ENCODE results near the gene DACH2.

DACH2 gene

DNA sequence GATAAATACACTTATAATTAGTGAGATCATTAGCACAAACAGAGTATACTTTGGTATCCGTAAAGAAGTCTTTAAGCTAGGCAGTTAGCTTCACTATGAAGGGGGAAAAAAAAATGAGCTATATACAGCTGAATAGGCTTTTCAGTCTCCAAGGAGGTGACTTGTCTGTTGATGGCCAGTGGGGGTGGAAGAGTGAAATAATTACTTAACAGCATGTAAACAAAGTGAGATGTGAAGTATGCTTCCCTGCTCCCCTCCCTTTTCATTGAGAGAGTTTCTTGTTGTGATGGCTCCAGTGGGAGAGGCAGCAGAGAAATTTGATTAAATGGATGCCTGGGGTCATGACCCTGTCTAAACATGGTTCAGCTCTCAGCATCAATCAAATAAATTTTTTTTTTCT is 180.9 kb downstream of the DACH2 start:
- DNase-seq: peak; percentile 2

GRCh38 chrX:86348669-86349068 is 200.4 kb downstream of the DACH2 start:
- DNase-seq: no peak

- no peak for DNase-seq
These were observed 200.9 kb downstream of the DACH2 start for GRCh38 chrX:86349115-86349514.

DNA sequence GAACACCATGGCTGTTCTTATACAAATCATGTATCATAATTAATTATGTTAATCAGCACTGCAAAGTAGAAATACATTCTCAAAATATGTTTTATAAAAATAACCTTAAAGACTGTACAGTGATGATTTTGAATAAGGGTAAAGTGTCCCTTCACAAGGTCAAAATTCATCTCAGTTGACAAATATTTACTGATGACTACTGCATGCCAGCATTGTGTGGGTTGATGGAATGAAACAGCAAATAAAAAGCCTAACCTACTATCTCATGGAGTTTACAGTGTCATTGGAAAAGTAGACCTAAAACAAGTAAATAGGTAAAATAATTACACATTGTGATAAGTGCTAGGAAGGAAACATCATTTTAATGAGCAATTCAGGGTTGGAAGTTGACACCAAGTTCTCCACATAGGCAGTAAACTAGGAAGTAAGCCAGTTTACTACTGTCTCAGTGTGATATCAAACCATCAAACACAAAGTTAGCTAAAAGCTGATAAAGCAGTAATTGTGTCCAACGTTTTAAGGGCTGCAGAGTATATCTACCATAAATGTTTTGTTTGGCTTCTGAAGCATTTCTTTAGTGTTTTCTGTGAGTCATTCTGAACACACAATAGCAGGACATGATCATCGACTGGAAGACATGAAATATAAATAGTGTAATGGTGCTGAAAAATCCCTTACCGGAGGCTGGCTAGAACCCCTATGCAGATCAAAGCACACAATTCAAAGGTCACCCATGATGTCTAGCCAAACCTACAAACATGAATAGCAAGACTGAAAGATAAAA is 221.8 kb downstream of the DACH2 start:
- DNase-seq: no peak

DNA sequence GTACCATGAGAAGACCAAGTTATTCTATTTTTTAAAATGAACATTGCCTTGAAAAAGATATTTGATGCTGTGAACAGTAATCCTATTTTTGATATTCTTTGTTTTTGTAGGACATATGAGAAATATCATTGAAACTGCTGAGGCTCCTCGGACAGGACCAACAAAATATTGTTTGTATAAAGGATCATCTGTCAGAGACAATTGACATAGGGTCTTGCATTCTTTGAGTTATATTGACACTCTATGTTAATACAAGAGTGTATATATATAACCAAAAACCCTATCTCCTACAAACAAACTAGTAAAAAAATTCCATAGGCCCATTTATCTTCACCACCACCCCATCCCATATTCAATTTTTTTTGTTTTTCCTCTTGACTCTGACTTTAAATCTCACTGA is 222.7 kb downstream of the DACH2 start:
- no peak for DNase-seq

DNA sequence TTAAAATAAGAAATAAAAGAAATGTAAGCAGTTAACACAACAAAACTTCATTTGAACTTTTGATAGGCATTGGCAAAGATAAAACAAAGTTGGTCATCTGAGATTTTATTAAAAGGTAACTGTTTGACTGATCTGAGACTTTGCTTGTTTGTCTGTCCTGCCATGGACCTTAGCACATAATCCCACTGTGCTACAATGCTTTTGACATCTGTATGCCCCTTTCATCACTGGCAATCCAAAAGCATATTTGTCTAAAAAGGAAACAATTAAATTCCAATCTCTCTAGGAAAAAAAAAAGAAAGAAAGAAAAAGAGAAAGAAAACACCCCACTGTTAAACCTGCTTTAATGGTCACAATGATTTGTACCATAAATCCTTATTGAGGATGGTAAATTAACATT is 231.0 kb downstream of the DACH2 start:
- DNase-seq: no peak

DNA sequence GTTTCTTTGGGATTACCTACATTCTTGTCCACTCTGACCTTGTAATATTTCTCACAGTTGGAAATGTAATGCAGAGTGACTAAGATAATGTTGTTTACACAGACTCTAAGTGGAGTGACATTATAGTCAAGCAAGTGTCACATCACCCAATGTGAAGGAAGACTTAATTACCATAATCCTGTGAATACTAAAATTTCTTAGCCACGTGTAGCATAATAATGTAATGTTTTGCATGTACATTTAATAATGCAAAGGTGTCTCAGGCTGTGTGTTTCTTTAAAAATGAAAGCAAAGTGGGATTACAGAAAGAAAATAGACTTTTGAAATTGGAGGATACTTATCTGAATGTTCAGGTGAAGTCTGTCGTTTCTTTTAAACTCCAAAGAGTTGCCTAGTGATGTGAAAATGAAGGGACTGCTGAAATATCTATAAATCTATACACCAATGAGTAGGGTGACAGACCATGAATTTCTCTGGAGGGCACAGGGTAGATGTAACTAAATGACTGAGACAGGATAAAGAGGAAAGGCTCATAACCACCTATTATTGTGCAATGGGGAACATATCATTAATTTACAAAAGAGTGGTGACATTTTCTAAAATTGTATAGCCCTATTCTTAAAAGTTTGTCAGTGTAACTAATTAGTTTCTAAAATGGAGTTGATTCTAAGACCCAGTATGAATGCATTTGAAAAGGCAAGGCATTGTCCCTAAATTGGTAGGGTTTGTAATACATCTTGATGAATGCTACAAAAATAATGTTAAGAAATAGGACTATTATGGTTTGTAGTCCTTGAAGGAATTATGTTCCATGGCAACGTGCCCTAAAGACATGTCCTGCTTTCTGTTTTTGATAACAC is 235.7 kb downstream of the DACH2 start:
- DNase-seq: no peak

DNA sequence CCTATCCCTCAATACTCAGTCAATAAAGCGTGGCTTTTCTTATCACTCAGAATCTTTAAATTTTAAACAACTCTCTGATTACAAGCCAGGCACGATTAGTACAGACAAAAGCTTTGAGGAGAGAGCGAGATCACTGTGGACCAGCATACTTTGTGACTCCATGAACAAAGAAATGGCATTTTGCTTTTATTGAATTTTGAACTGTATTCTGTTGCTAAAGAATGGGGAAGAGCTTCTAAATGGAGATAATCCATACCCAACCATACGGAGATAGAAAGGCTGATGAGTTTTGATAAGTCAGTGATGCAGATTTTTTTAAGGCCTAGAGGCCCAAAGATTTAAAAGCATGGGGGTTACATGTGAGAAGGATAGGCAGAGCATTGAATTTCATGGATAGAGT is 259.1 kb downstream of the DACH2 start:
- no peak for DNase-seq

DNA sequence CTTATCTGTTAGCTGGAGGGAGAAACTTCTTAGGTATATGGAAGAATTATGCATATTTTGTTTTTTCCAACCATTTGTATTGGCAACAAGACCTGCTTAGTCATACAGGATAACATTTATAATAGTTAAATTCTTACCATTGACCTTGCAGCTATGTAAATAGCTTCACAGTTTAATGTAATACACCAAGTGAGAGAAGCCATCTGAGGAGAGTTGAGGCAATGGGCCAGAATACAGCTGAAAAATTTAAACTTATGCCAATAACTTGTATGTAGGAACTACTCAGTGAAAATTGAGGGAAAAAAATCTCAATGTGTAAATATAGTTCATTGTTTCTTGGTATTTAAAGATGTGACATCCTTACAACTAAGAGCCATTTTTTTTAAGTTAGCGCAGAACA is 273.5 kb downstream of the DACH2 start:
- DNase-seq: no peak

DNA sequence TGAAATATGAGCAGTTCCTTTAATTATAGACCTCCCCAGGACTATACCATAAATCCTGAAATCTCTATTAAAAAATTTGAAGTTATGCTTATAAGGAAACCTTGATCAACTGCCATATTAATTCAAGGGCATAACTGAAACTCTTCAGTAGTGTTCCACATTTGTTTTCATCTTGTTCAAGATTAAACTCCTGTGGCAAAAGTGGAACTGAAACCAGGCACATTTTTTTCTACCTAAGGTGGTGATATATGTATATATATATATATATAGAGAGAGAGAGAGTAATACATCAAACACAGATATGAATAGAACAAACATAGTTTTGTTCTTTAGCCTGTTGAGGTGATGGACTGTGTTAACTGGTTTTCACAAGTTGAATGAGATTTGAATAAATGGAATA is 287.9 kb downstream of the DACH2 start:
- DNase-seq: no peak

- DNase-seq: no peak
These were observed 307.2 kb downstream of the DACH2 start for GRCh38 chrX:86455495-86455894.

DNA sequence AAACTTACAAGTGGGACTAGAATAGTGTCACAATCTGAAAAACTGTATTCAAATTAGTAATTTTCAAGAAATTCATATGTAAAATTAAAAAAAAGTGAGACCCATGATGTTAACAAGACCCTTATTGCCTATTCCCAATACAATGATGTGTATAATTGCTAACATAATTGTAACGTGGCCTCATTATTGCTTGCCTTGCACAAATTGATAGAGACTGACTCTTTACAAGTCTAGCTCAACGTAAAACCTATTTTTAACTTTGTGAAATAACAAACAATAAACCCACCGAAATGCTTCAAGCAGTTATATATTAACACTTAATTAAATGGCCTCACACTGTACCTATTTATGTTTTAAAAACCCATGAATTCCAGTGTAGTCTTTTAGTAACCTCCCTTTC is 312.5 kb downstream of the DACH2 start:
- no peak for DNase-seq

GRCh38 chrX:86504297-86504696 is 356.0 kb downstream of the DACH2 start:
- no peak for DNase-seq

DNA sequence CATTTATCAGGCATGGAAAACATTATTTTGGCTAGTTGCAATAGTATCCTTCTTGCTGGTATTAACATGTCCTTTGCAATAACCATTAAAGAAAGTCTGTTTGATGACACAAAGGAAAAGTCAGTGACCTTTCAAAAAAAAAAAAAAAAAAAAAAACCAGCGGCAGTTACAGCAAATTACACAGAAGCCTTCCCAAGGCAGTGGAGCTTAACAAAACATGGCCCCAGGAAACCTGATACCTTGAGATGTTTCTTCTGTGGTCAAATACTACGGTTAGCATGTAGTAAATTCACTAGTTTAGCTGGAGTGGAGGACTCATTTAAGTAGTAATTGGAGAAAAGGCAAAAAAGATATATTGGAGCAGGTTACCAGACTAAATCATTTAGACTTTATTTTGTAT is 359.1 kb downstream of the DACH2 start:
- DNase-seq: no peak

- no peak for DNase-seq
These were observed 431.5 kb downstream of the DACH2 start for GRCh38 chrX:86579777-86580176.

DNA sequence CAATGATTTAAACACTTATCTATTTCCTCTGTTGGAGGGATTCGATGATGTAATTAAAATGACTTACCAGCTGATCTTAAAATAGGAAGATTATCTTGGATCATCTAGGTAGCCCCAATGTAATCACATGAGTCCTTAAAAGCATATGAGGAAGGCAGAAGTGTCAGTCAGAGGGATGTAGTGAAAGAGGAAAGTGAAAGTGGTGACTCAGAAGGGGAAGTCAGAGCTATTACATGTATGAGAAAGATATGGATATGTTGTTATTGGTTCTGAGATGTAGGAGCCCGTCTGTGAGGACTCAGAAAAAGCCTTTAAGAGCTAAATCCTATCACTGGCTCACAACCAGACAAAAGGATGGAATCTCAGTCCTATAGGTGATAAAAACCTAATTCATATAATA is 456.4 kb downstream of the DACH2 start:
- DNase-seq: no peak

GRCh38 chrX:86696951-86697350 is 548.7 kb downstream of the DACH2 start:
- no peak for DNase-seq

DNA sequence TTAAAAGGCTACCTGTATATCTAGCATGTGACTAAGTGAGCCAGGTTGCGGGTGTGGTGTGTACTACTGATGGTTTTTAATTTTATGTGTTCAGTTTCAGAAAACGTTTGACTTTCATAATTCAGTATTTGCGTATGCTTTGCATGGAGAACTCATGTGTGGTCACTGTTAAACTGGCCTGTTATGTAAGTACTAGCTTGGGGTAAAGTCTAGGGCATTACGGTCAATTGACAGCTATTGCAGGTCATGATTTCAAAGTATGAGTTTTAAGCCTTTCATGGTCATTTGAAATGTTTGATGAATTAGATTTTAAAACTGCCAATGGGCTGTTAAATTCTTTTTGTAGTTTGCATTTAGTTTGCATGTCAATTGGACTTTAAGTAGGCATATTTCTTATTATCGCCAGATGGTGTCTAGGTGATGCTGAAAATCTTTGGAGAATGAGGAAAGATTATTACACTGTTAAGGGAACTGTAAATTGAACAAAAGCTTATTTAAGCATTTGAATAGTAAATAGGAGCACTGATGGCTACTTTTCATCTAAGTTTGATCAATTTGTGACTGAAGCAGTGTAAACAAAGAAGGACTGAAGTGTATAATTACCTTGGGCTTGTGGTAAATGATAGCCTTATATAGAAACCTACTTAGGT is 563.4 kb downstream of the DACH2 start:
- DNase-seq: peak; percentile 88

DNA sequence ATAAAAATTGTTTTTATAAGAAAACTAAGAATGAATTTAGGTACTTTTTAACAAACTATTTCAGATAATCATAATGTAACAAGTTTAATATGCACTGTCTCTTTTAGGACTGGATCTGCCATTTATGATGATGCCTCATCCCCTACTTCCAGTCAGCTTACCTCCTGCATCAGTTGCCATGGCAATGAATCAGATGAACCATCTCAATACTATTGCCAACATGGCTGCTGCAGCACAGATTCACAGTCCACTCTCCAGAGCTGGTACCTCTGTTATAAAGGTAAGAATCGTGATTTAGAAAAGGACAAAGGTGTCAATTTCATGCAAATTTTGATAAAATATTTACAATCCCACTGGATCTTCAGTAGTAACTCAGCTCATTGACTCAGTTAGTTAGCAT is 566.2 kb downstream of the DACH2 start:
- DNase-seq: no peak

DNA sequence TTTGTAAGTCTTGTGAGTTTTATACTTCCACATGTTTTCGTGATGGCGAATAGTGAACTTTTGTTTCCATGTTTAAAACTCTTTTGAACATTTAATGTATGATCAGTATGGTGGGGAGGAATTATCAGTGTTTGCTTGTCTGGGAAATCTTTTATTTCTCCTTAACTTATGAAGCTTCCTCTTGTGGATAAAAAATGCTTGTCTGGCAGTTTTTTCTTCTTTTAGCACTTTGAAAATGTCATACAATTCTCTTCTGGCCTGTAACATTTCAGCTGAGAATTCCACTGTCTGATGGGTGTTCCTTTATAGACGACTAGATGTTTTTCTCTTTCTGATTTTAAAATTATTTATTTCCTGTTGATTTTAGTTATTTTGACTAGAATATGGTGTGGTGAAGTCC is 576.0 kb downstream of the DACH2 start:
- no peak for DNase-seq

- DNase-seq: no peak
These were observed 598.8 kb downstream of the DACH2 start for GRCh38 chrX:86747091-86747490.

DNA sequence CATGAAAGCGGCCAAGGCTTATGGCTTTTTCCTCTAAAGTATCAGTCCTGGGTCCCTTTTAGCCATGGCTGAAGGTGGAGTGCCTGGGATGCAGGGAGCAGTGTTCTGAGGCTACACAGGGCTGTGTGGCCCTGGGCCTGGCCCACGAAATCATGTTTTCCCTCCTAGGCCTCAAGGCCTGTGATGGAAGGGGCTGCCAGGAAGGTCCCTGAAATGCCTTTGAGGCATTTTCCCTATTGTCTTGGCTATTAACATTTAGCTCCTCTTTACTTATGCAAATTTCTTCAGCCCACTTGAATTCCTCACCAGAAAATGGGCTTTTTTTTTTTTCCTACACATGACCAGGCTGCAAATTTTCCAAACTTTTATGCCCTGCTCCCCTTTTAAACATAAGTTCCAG is 657.0 kb downstream of the DACH2 start:
- DNase-seq: no peak

DNA sequence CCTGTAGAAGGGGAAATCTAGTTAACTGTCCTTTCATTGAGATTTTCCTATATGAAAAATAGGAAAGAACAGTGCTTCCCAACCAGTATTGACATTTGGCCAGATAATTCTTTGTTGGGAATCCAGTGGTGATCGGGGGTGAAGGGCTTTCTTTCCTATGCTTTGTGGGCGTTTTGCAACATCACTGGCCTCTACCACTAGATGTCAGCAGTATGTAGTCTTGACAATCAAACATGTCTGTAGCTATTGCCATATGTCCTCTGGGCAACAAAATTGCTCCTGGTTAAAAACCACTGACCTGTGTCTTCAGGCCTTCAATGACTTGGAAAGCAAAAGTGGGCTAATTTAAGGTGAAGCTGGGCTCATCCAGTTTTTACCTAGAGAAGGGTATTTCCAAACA is 658.5 kb downstream of the DACH2 start:
- peak; percentile 25 for DNase-seq

- no peak for DNase-seq
These were observed 661.4 kb downstream of the DACH2 start for GRCh38 chrX:86809651-86810050.
